ENCODE results near the gene PNKD.
"Not testable (repeated sequence)": the region's sequence is repeated elsewhere in the genome, so short reads cannot be mapped to it uniquely, and the experiment has no call there.

Gene PNKD

GRCh38 chr2:218257390-218257981, 12.8 kb upstream of the PNKD start:
- DNase-seq = peak in 4 of 5 donors; percentile 47 to 73 (median 57)

GRCh38 chr2:218259099-218259961, 11.0 kb upstream of the PNKD start:
- DNase-seq = no peak

GRCh38 chr2:218260166-218260565, 10.2 kb upstream of the PNKD start:
- DNase-seq = no peak

DNA sequence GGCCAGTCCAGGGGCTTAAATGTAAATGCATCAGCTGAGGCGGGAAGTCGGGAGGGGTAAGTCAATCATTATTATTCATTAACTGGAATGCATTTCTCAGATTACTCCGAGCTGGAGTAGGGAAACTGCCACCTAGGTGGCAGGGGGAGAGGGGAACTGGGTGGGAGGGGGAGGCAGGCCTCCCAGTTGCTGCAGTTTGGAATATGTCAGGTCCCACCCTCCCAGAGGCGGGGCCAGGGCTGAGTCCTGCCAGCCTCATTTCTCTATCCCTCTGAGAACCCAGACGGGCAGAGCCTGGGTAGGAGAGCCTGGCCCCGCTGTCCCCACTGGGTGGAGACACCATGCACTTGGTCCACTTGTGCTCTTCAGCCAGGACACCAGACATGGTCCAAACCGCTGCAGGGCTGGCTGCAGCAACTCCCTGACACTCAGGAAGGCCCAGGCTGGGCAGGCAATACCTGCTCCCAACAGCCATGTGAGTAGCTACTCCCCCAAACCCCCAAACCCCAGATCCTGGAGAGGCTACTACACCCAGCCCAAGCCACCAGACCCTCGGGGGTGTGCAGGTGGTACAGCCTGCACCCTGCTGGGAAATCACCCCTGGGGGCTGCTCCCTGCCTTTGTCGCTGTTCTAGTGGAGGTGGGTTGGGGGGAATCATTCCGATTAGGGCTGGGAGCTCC, 9.4 kb upstream of the PNKD start, which contains the start of gene GPBAR1:
GPBAR1 (plus strand) TSS at position 274 of the 681 bp plus-strand sequence. CDS start 1,710 bp downstream, outside the sequence.
- no peak for DNase-seq

DNA sequence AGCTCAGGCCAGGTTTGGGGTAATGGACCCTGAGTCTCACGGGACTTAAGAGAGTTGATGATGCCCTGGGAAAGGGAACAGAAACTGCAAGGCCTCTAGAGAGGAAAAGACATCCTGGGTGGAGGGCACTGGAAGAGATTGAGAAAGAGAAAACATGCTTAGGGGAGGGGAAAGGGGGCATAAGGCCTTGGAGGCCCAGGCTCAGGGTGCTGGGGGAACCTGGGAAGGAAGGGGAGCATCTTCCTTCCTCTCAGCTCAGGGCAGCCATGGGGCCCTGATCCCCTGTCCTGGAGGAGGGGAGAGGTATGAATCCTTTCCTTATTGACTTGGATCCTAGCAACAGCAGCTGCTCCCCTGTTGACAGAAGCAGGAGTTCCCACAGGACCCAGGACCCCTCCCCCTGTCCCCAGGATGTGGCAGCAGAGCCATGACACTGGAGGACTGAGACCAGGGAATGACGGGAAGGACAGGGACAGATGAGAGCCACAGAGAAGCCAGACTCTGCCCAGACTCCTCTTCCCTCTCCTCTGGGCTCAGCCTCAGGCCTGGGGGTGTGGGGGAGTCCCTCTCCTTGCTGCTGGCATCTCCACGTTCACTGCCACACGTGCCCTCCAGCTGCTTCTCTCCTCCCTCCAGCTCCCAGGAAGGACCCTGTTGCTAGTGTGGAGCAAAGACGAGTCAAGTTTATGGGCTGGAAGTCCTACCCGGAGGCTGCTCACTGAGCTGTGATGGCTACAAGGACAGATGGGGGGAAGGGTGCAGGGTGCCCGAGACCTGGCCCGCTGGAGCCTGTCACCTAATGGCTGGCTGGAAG, 8.7 kb upstream of the PNKD start:
- DNase-seq = no peak

- no peak for DNase-seq
These were observed 8.1 kb upstream of the PNKD start for GRCh38 chr2:218262237-218262600.

DNA sequence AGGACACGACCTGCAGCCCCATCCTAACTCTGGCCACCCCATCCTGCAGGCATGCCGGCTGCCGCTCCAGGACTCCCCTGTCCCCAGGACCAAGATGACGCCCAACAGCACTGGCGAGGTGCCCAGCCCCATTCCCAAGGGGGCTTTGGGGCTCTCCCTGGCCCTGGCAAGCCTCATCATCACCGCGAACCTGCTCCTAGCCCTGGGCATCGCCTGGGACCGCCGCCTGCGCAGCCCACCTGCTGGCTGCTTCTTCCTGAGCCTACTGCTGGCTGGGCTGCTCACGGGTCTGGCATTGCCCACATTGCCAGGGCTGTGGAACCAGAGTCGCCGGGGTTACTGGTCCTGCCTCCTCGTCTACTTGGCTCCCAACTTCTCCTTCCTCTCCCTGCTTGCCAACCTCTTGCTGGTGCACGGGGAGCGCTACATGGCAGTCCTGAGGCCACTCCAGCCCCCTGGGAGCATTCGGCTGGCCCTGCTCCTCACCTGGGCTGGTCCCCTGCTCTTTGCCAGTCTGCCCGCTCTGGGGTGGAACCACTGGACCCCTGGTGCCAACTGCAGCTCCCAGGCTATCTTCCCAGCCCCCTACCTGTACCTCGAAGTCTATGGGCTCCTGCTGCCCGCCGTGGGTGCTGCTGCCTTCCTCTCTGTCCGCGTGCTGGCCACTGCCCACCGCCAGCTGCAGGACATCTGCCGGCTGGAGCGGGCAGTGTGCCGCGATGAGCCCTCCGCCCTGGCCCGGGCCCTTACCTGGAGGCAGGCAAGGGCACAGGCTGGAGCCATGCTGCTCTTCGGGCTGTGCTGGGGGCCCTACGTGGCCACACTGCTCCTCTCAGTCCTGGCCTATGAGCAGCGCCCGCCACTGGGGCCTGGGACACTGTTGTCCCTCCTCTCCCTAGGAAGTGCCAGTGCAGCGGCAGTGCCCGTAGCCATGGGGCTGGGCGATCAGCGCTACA, 7.4 kb upstream of the PNKD start:
- no peak for DNase-seq

- no peak for DNase-seq
These were observed 6.3 kb upstream of the PNKD start for GRCh38 chr2:218263817-218264641.

DNA sequence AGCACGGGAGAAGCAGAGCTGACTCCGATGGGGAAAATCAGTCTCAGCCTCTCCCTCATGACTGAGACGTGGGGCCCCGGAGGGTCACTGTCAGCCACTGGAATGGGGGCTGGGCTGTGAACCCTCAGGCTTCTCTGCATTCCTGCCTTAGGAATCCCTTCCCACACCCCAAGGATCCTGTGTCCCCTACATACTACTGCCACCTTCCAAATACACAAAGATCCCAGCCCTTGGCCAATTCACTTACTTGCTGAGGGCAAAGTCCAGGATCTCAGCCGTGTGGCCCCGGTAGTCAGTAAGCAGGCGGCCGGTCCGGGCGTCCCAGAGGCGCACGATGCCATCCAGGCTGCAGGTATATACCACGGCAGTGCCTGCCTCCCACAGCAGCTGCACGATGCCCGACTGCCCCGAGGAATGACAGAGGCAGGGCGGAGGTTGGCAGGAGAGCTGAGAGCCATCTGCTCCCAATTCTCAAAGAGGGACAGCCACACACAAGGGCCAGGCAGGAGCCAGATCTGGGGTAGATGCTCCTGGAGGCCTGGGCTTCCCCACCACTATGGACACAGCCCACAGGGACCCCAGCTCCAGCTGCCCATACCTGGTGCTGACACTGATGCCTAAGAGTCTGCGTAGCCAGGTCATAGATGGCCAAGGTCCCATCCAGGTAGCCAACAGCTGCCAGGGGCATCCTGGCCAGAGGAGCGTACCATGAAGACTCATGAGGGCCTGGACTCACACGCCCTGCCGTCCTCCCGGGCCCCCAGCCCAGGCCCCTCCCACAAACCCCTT, 5.4 kb upstream of the PNKD start:
- no peak for DNase-seq

DNA sequence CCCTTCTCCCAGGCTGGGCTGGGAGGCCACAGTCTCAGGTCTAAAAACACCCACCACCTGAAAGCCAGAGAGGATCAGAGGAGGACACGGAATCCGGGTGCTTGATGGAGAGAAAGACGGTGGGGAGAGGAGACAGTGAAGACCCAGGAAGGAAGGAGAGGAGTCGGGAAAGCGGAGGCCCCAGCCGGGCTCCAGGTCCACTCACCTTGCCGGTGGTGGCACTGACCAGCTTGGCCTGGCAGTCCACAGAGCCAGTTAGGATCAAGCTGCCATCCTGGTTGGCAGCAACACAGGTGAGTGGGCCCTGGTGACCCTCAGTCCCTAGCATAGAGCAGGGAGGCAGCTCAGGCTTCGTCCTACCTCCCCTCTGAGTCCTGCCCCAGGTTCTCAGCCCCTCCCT, 4.7 kb upstream of the PNKD start:
- DNase-seq = no peak

DNA sequence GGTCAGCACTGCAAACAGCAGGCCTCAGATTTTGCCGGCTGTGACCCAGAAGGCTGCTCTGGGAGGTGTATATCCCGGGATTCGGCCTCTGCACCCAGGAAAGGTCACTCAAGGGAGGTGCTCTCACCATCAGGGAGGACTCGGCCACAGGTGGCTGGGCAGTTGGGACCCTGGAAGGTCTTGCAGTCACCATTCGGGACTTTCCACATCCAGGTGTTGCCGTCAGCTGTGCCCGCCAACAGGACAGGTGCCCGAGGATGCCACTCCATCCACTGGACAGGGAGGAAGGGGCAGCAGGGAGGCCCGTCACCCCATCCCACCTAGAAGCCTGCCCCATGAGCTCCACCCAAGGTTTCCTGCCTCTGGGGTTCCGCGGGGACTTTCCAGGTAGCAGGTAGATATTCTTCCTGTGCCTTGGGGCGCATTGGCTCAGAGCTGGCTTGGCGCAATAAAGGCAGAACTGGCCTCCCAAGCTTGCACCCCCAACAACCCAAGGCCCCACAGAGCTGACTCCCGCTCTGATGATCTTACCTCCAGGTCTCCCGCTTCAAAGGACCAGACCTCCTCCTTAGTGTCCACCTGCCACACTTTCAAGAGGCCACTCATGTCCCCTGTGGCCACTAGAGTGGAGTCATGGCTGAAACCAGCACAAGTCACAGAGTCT, 3.9 kb upstream of the PNKD start:
- no peak for DNase-seq

GRCh38 chr2:218267259-218267658, 3.1 kb upstream of the PNKD start:
- no peak for DNase-seq

- DNase-seq = no peak
These were observed 585 bp downstream of the PNKD start for GRCh38 chr2:218270721-218271486.

GRCh38 chr2:218271487-218271797, 1.1 kb downstream of the PNKD start:
- no peak for DNase-seq

- no peak for DNase-seq
These were observed 1.7 kb downstream of the PNKD start for GRCh38 chr2:218271865-218272530.

GRCh38 chr2:218272531-218273212, 2.4 kb downstream of the PNKD start:
- DNase-seq = peak; percentile 57 to 76 (median 70)

DNA sequence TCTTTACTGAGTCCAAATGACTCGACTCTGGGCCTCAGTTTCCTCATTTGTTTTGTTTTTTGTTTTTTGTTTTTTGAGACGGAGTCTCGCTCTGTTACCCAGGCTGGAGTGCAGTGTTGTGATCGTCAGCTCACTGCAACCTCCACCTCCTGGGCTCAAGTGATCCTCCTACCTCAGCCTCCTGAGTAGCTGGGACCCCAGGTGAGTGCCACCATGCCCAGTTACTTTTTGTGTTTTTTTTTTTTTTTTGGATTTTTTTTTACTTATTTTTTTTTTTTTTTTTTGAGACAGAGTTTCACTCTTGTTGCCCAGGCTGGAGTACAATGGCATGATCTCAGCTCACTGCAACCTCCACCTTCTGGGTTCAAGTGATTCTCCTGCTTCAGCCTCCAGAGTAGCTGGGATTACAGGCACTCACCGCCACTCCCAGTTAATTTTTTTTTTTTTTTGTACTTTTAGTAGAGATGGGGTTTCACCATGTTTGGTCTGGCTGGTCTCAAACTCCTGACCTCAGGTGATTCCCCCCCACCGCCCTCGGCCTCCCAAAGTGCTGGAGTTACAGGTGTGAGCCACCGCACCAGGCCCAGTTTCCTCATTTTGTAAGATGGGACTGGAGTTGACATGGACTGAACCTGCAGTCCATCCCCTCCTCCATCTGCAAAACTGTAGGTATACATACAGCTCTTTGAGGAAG, 3.0 kb downstream of the PNKD start:
- DNase-seq = not testable (repeated sequence)
